PFSK-1 (cell line): ENCODE data around the gene MEMO1.

Source experiments
- POLR2AphosphoS5 ChIP-seq: IDR thresholded peaks from 2 replicates; pipeline ENCODE4 v1.6.1; 2012; ENCODE audit warnings: low read depth, mild to moderate bottlenecking, control low read depth, low read length, moderate library complexity
- TAF1 ChIP-seq: IDR thresholded peaks from 2 replicates; pipeline ENCODE4 v1.6.1; 2012; ENCODE audit warnings: low read length, control low read depth, borderline replicate concordance; ENCODE audit not compliant: insufficient read depth
- TF ChIP-seq, protein P1 (sequence below), 2 experiments: IDR thresholded peaks; 2 replicates each; pipeline versions ENCODE4 v1.6.1 to v1.8.0; 2011 to 2012; ENCODE audit warnings: low read depth in 2 of 2, low read length in 2 of 2, control low read depth in 1 of 2, inconsistent platforms in 1 of 2, mild to moderate bottlenecking in 1 of 2, moderate library complexity in 1 of 2; ENCODE audit not compliant: insufficient read depth in 1 of 2

DNA sequence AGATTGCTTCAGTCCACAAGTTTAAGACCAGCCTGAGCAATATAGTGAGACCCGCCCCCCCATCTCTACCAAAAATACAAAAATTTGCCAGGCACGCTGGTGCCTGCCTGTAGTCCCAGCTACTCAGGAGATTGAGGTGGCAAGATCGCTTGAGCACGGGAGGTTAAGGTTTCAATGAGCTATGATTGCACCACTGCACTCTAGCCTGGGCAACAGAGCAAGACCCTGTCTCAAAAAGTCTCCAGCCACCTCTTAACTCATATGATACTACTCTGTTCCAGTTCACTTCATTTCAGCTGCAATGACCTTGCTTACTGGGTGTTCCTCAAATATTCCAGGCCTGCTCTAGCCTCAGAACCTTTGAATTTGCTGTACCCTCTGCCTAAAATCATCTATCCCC is 11.4 kb downstream of the MEMO1 start:
- TF ChIP-seq, protein P1, sequence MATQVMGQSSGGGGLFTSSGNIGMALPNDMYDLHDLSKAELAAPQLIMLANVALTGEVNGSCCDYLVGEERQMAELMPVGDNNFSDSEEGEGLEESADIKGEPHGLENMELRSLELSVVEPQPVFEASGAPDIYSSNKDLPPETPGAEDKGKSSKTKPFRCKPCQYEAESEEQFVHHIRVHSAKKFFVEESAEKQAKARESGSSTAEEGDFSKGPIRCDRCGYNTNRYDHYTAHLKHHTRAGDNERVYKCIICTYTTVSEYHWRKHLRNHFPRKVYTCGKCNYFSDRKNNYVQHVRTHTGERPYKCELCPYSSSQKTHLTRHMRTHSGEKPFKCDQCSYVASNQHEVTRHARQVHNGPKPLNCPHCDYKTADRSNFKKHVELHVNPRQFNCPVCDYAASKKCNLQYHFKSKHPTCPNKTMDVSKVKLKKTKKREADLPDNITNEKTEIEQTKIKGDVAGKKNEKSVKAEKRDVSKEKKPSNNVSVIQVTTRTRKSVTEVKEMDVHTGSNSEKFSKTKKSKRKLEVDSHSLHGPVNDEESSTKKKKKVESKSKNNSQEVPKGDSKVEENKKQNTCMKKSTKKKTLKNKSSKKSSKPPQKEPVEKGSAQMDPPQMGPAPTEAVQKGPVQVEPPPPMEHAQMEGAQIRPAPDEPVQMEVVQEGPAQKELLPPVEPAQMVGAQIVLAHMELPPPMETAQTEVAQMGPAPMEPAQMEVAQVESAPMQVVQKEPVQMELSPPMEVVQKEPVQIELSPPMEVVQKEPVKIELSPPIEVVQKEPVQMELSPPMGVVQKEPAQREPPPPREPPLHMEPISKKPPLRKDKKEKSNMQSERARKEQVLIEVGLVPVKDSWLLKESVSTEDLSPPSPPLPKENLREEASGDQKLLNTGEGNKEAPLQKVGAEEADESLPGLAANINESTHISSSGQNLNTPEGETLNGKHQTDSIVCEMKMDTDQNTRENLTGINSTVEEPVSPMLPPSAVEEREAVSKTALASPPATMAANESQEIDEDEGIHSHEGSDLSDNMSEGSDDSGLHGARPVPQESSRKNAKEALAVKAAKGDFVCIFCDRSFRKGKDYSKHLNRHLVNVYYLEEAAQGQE (IDR thresholded peaks at IDR 0.05; ENCODE audit: insufficient read depth in 1 of 2, low read depth in 2 of 2, low read length in 2 of 2) = no peak
- TF ChIP-seq POLR2AphosphoS5 (no peak), TAF1 (no peak)
